GM21786 (cell line): Measurements from ENCODE around the gene DPM3.
"Not testable (repeated sequence)": the region's sequence is repeated elsewhere in the genome, so short reads cannot be mapped to it uniquely, and the experiment has no call there.

Experiments used
- ATAC-seq: cut with Tn5 transposase; IDR thresholded peaks from one replicate; pipeline ENCODE4 v1.9.1; 2021; ENCODE audit not compliant: unreplicated experiment

DPM3 gene

GRCh38 chr1:155162631-155163030 lies 22.3 kb upstream of the DPM3 start:
- not testable (repeated sequence) for ATAC-seq

- ATAC-seq, result no peak
Observed at GRCh38 chr1:155160128-155160527, 19.8 kb upstream of the DPM3 start.

GRCh38 chr1:155158991-155159390 lies 18.7 kb upstream of the DPM3 start:
- ATAC-seq, result no peak

- not testable (repeated sequence) for ATAC-seq
Observed at GRCh38 chr1:155155996-155156643, 15.8 kb upstream of the DPM3 start.

GRCh38 chr1:155145491-155145890 lies 5.2 kb upstream of the DPM3 start:
- no peak for ATAC-seq

GRCh38 chr1:155141749-155142148 lies 1.4 kb upstream of the DPM3 start:
- ATAC-seq, result no peak

GRCh38 chr1:155140630-155140953 lies 261 bp upstream of the DPM3 start:
- no peak for ATAC-seq

GRCh38 chr1:155137154-155137949 lies 3.0 kb downstream of the DPM3 start:
- ATAC-seq, result no peak

- no peak for ATAC-seq
Observed at GRCh38 chr1:155136748-155137147, 3.6 kb downstream of the DPM3 start.

- ATAC-seq, result peak; percentile 63
Observed at GRCh38 chr1:155135415-155136028, 4.8 kb downstream of the DPM3 start, which contains the start of gene SLC50A1. TSS of gene SLC50A1 (plus strand) at chr1:155135852. CDS start at chr1:155135912, 60 bp downstream.

- no peak for ATAC-seq
Observed at GRCh38 chr1:155134880-155135414, 5.4 kb downstream of the DPM3 start.

- ATAC-seq, result no peak
Observed at GRCh38 chr1:155134322-155134721, 6.0 kb downstream of the DPM3 start.

- no peak for ATAC-seq
Observed at GRCh38 chr1:155133799-155134281, 6.5 kb downstream of the DPM3 start.

GRCh38 chr1:155131856-155132255 lies 8.5 kb downstream of the DPM3 start:
- ATAC-seq, result no peak

- no peak for ATAC-seq
Observed at GRCh38 chr1:155131285-155131684, 9.0 kb downstream of the DPM3 start.

GRCh38 chr1:155130272-155131006 lies 9.9 kb downstream of the DPM3 start:
- no peak for ATAC-seq

GRCh38 chr1:155128755-155129473 lies 11.4 kb downstream of the DPM3 start:
- ATAC-seq, result no peak

GRCh38 chr1:155127967-155128754 lies 12.2 kb downstream of the DPM3 start:
- ATAC-seq, result no peak

GRCh38 chr1:155127105-155127966 lies 13.0 kb downstream of the DPM3 start, which contains the start of gene EFNA1:
TSS of gene EFNA1 (plus strand) at chr1:155127876. CDS start at chr1:155127978, 102 bp downstream.
- no peak for ATAC-seq
